Fibroblast of the conjunctiva (primary cell): ENCODE data around the gene NFE2L2.
"Not testable (repeated sequence)": the region's sequence is repeated elsewhere in the genome, so short reads cannot be mapped to it uniquely, and the experiment has no call there.

ENCODE experiments used
- DNase-seq: peaks from one replicate; pipeline ENCODE4 v3.0.0-alpha.2; 2010; ENCODE audit warnings: low read depth

Gene NFE2L2

DNA sequence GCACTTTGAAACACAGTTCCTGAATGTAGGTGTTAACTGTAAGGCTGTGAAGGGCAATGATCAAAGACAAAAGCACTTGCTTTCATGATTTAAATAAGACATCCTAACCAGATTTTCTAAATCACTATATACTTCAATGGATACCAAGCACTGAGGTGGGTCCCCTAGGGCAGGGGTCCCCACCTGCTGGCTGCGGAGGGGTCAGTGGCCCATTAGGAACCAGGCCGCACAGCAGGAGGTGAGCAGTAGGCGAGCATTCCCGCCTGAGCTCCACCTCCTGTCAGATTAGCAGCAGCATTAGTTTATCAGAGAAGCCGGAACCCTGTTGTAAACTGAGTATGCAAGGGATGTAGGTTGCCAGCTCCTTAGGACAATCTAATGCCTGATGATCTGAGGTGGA, 7.1 kb downstream of the NFE2L2 start:
- no peak for DNase-seq

DNA sequence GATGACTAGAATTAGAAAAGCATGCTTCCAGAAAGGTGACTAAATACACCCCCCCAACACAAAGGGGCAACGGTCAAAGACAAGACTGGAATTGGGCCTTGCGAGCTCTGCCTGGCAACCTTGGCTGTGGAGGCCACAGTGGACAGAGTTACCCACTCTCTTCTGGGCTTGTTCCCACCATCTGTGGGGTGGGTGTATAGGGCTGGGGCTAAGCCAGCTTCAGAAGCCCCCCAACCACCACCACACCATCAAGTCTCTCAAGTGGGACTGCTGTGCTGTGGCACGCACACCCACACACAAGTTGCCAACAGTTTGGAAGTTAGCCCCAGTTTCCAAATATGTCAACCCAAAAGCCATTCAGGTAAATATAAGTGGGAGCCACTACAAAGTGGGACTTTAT, 7.8 kb downstream of the NFE2L2 start:
- no peak for DNase-seq

DNA sequence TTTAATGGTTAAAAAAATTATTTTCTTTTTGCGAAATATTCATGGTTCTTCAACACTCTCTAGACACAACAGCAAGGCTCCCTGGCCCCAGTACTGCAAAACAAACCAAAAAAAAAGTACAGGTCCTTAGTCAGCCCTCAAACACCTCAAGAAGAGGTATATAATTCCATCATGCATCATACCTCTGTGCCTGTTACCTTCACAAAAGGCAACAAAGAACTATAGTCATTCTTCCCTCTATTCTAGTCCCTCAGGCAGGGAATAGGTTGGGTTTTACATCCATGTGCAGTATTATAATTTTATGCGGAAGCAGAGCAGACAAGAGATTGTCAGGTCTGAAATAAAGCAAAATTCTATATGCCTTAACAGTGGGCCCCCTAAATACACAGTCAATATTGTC, 8.5 kb downstream of the NFE2L2 start:
- no peak for DNase-seq

DNA sequence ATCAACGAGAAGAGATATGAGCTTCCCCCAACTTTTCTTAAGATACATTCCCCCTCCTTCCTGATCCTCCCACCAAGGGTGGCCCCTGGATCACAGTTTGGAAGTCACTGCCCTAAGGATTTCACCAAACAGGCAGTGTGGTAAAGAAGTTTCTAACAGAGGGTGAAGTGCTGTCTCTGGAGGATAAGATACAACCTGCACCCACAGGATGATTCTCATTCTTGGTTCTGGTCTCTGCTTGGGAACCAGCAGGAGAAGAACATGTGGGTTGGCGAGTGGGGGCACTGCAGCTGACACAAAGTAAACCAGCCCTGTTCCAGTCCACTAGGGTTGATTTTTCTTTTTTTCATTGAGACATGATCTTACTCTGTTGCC, 9.3 kb downstream of the NFE2L2 start:
- DNase-seq: no peak

DNA sequence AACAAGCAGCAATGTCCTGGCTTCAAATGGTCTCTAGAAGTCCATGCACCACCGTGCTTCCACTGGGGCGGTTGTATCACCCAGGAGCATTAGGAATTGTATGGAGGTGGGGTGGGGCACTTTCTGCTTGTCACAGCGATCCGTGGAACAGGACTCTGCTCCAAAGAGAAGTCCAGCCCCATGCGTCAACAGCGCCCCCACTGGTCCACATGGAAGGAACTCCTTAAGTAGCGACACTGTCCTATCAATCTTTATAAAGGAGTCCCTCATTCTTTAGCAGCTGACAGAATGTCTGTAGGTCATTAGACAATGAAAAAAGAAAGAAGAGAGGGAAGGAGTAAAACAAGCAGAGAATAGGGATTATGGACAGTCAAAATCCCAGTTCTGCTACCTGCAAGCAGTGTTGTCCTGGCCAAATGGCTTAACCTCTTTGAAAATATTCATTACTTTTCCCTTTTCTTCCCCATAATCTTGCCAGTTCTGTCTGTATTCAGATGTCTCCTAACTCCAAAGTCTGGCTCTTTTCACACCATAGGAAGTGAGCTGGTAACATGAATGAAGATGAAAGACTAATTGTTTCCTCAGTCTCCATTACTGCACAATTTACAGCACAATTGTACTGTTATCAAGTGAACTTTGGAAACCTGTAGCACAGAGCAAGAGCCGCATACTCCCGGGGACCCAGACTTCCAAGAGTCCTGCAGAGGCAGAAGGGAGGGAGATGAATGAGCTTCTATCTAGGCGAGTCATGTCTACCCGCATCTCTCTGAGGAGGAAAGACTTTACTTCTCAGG, 9.9 kb downstream of the NFE2L2 start:
- DNase-seq: no peak

DNA sequence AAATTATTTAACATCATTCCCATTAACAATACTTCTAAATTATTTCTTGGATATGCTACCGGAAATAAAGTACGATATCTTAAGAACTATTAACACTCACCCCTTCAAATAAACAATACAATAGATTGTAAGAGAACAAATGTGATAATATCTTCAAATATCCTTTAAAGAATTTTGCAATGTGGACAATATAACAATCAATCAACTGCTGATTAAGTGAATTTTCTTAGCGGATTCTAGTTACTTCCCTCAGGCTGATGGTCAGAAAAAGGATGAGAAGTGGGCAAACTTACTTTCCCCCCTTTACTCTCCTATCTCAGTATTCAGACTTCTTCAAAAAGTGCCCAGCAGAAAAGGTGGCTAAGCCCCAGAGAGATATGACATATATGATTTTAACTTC, 10.8 kb downstream of the NFE2L2 start:
- no peak for DNase-seq

DNA sequence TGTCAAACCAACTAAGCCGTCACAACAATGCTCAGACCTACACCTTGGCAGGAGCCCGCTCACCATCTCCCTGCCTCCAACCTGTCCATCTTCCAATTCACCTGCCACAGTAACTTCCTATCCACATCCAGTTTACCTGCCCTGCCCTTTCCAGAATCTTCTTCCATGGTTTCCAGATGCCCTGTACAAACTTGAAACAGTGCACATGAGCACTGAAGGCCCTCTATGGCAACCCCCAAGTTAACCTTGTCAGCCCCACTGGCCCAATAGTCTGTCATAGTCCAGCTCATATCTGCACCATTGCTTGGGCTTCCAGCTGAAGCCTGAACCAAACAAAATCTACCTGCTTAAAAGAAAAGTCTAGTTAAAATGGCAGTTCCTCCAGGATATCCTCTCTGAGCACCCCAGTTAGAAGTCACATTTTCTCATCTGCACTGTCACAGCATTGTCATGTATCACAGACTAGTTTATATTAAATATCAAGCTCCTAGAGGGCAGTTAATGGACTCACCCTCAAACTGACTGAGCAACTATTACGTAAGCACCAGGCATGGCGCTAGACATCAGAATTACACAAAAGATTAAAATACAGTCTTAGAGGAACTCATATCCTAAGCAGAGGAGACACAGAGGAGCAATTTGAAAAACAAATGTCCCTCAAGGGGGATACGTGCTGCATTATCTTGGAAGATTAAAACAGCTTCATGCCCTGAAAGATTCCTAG, 11.6 kb downstream of the NFE2L2 start:
- no peak for DNase-seq

DNA sequence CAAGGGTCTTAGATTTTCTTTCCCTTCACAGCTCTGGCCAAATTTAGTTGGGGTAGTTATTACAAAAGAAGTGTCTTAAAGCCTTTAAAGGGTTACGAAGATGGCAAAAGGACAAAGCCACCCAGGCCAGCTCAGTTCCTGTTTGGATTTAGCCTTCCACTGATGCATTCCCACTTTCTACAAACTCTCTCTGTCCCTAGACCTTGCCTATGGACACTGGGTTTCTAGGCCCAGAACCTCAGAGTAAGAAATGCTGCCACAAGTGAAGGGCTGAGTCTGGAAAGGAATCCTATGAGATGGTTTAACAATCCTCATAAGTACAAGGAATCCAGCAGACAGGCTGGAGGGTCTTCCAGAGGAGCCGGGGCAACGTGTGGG, 13.4 kb downstream of the NFE2L2 start:
- DNase-seq: no peak

DNA sequence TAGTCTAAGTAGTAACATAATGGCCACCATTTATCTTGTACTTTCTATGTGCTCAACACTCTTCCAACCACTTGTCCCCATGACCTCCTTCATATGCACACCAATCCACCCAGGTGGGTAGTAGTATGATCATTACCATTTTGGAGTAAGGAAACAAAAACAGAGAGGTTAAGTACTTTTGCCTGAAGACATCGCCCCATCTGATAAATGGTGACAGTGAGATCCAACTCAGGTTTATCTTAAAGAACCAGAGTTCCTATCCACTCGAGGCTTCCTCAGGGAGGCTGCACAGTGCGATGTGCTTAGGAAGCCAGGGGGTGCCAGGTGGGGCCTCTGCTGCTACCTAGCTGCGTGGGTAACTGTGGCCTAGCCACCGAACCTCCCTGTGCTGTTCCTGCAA, 14.1 kb downstream of the NFE2L2 start:
- DNase-seq: no peak

DNA sequence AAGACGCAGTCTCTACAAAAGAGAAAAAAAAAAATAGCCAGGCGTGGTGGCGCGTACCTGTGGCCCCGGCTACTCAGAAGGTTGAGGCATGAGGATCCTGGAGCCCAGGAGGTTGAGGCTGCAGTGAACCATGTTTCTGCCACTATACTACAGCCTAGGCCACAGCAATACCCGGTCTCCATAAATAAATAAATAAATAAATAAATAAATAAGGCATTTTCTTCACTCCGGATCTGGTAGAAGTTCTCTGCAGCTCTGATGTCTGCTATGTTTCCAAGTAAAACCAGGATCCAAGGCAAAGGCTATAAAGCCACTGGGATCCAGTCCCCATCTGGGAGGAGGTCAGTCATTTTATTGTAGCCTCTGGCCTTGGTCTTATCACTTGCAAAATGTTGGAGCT, 15.5 kb downstream of the NFE2L2 start:
- no peak for DNase-seq

DNA sequence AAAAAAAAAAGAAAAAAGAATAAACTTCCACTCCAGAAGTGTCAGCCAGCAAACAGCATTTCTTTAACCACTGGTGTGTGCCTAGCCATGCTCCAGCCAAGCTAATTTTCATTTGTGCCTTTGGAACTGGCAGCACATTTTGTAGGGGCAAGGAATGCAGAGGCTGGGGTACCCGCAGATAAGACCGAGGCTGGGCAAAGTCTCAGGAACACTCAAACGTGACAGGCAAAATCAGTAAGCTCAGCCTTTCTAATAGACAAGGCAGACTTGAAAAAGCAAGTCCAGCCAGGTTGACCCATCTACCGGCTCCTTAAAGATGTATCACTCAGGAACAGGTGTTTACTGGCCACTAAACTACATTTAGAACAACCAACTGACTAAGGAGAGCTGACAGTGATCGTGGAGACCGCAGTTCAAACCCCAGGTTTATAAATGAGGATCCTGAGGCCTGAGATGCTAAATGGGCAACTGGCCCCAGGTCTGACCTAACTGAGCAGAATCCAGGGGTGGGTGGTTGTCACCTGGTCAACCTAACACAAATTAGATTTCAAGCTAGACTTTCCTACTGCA, 16.7 kb downstream of the NFE2L2 start:
- no peak for DNase-seq

DNA sequence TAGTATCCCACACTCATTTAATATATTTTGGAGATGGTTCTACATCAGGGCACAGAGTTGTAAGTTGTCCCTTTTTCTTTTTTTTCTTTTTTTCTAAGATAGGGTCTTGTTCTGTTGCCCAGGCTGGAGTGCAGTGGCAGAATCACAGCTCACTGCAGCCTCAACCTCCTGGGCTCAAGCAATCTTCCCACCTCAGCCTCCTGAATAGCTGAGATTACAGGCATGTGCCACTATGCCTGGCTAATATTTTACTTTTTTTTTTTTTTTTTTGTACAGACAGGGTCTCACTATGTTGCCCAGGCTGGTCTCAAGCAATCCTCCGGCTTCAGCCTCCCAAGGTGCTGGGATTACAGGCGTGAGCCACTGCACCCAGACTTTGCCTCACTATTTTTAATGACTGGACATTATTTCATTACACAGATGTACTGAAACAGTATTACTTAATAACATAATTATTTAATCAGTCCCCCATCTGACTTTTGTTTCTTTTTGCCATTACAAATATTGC, 17.9 kb downstream of the NFE2L2 start:
- DNase-seq: not testable (repeated sequence)

DNA sequence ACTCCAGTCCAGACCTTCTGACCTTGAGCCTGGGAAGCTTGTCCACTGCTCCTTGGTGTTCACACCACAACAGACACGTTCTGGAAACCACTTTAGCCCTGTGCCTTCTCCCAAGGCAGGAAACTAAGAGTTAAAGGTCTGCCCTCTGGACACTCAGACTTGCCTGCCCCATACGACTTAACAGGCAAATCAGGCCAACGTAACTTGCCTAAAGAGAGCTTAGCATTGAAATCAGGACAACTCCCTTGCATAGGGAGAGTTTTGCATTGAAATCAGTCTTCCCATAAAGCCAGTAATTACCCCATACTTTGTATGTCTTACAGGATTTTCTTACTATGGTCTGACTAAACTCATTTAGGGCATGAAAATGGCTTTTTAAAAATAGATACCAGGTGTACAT, 18.5 kb downstream of the NFE2L2 start:
- DNase-seq: no peak

DNA sequence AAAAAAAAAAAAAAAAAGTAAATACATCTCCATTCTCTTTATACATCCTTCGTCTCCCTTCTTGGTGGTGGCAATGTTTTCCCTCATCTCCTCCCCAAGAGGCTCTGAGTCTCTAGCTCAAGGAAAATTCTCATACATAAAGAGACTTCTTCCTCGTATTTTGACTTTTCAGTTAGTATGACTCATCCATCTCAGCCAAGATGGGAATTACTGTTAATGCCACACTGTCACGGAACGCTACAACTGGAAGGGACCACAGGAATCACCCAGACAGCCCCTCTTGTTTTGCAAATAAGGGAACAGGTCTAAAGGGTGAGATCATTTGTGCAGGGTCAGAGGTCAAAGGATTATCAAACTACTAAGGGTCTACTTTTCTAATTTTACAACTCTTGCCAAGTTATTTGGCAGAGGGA, 19.5 kb downstream of the NFE2L2 start:
- DNase-seq: no peak

DNA sequence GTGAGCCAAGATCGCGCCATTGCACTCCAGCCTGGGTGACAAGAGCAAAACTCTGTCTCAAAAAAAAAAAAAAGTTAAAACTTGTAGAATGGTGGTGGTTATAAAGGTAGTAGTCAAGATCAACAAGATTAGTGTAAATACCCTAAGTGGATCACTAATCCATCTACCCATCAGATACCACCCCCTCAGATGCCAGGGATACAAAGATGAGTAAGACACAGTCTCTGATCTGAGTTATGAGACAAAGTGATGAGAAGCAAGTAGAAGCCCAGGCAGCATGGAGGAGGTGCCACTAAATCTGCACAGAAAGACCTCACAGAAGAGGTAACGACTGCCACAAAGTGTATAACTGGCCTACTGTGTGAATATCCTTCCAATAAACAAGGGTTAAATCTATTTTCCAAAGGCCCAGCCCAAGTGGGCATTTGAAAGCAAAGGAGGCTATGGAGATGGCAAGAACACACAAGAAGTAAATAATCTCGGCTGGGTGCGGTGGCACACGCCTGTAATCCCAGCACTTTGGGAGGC, 20.2 kb downstream of the NFE2L2 start:
- no peak for DNase-seq

DNA sequence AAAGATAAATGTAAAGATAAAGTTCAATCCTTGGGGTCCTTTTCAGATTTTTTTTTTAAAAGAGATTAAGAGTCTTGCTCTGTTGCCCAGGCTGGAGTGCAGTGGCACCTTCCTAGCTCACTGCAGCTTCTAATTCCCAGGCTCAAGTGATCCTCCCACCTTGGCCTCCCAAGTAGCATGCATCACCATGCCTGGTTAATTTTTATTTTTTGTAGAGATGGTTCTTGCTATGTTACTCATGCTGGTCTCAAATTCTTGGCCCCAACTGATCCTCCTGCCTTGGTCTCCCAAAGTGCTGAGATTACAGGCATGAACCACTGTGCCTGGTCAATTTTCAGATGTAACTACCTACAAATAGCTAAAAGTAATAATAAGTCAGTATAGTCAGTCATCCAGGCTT, 21.1 kb downstream of the NFE2L2 start:
- no peak for DNase-seq

DNA sequence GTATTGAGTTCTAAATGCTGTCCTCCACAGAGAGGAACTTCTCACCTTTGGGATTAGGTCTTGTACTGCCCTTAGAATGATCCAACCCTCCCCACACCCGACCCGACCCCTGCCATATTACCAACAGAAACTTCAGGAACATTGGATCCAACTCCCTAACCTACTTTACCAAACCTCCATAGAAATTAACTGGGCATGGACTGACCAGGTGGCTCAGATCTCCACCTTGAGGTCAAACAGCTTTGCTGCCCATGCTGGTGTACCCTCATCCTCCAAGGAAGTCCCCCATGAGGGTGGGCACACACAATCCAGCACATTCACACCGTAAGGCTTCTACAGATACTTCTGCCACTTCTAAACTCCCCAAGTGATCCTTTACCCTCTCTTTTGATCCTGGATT, 21.5 kb downstream of the NFE2L2 start:
- no peak for DNase-seq

DNA sequence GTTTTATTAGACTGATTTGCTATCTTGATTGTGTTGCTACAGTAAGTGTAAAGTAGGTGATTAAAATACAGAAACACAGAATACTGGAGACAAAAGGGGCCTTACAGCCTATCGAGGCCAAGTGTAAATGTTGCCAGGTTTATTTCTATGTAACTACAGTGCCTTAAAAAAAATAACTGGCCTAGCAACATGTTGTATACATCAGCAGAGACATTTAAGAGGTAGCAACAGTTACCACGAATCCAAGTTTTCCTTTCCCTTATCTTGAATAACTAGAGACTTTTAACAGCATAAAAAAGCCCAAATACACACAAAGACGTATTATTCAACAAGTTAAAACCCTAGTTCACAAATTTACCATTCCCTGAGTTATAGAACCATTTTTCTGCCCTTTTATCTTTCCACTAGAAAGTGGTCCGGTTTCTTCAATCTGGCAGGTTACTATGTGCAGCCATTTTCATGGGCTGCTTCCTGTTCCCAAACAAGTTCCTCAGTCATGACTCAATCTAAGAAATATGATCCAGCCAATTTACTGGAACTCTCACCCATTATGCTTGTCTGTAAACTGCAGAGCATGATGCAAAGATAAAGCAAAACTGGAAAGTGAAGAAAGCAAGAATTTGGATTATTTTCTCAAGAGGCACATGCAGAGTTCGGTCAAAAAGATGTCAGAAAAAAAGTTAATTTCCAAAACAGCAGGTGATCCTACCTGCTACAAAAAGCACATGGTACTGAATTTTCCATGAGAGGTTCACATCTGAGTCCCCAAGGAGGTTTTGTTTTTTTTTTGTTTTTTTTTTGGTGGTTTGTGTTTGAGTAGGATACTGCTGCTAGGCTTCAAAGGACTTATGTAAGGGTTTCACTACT, 22.2 kb downstream of the NFE2L2 start:
- DNase-seq: peak; percentile 95

DNA sequence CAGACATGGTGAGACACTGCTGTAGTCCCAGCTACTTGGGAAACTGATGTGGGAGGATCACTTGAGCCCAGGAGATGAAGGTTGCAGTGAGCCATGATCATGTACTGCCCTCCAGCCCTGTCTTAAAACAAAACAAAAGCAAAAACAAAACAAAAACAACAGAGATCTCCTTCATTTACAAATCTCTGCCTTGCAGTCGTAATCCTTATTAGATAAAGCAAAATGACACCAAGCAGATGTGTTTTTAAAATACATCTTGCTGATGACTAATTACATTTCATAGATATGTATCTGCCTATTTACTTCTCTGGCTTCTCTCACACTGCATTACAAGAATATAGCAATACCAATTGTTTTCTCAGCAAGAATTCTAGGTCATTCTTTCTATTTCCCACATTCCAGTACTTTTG, 22.8 kb downstream of the NFE2L2 start:
- DNase-seq: no peak

DNA sequence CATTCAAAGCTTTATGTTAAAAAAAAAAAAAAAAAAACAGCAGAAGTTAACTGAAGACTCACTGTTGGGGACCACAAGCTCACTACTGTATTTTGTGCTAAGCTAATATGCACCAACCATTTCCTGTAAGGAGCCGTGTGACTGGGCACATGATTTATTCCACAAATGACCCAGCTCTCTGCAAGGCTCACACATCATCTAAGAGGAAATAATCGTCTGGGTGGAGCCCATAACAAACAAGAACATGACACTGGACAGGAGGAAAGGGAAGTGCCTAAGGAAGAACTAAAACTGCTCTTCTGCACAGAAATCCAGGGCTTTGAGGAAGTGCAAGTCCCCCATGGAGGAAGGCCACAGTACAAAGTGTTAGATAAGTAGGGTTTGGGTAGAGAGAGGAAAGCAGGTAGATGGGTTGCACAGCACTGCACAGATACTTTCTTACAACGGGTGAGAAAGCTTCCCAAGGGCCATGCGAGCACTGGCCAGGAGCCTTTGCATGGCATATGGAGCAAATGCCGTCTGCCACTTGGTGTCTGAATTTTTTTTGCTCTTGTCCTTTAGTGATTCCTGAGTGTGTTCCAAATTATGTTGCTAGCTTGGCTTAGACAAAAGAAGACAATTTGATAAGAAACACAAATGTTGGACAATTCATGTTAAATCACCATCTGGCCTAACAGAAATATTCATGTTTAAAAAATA, 24.4 kb downstream of the NFE2L2 start:
- no peak for DNase-seq

DNA sequence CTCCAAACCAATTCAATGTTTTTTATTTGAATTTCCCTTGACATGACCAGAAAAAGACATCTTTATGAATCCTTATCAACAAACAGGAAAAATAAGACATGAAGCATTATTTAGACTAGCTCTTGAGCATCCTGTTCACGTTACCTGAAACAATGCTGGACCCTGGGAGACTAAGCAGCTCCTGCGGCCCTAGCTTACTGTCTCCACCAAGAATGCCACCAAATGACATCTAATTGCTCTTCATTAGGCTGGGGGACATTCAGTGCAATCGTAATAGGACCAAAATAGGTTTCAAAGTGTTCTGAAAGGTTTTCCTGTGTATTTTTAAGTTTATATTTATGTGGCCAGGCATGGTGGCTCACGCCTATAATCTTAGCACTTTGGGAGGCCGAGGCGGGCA, 25.5 kb downstream of the NFE2L2 start:
- no peak for DNase-seq
